Measurements from ENCODE around the gene KCNIP2. TPM values are rescaled to one million over a fixed set of nuclear protein-coding genes. Genes with fewer than 3 reads are reported as not detected.

KCNIP2 gene
- total RNA-seq, 4 donors from 2014 or later, result 1.0 to 3.5 (median 1.4) TPM

DNA sequence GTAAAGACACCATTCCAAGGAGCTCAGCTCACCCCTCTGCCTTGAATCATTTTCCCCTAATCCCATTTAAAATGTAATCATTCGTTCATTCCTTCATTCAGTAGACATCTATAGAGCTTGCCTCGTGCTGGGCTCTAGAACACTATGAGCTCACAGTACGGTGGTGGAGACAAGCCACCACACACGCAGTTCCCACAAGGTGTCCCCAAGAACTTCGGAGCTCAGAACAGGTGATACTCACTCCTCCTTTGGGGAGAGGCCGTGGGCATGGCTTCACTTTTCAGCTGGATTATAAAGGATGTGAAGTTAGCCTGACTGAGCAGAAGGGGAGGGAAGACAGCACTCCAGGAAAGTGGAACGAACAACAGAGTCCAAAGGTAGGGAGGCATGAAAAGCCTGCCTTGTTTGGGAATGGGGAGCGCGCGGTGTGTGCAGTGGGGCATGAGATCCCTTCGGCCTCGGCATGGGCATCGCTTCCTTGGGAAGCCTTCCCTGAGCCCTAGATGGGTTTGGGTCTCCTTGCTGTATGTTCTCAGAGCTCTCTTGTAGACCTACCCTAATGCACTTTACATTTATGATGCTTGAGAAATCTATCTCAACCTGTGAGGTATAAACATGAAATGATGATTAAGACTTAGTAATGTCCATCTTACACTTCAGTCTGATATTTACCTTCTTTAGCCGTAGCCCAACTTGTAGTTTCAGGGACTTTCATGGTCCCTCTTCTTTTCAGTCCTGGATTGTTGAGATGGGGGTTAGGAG is 24.5 kb downstream of the KCNIP2 start:
- Histone ChIP-seq H3K4me3 (replicated peaks in 1 of 3) (peak overlapping the region in 1 of 3 donors; percentile 23), H3K27ac (peak overlapping the region; percentile 61 to 97 (median 86)), H3K4me1 (peaks cover 17 to 22% of the 10 kb centered on the region in 2 donors), H3K36me3 (no peaks in the 10 kb centered on the region), H3K27me3 (no peaks in the 10 kb centered on the region), H3K9me3 (no peaks in the 10 kb centered on the region)
- peak; percentile 43 to 47 for DNase-seq
- TF ChIP-seq CTCF (IDR thresholded peaks at IDR 0.05), result no peak
- TF ChIP-seq POLR2A (IDR thresholded peaks at IDR 0.05), result no peak
- intact Hi-C loops (cut with DNase I), result no loop called here
- 13 to 15% methylated on average over 14 of the region's 14 CpGs for WGBS, 2 donors

GRCh38 chr10:101818119-101818871 is 25.3 kb downstream of the KCNIP2 start, which contains the start of gene OGA:
Gene OGA, minus strand, starts transcription at chr10:101818444. Its CDS starts 422 bp downstream, at chr10:101818022.
- 0% methylated on average over 29 to 47 of the region's 47 CpGs for WGBS, 2 donors
- Histone ChIP-seq H3K36me3 (no peaks in the 10 kb centered on the region), H3K4me1 (peaks cover 22 to 25% of the 10 kb centered on the region in 2 donors), H3K9me3 (no peaks in the 10 kb centered on the region), H3K27me3 (no peaks in the 10 kb centered on the region), H3K4me3 (replicated peaks in 1 of 3) (peak within 1 kb of the TSS; percentile 77 to 92 (median 84)), H3K27ac (peak within 1 kb of the TSS; percentile 65 to 97 (median 86))
- DNase-seq, result peak; percentile 98 to 99
- TF ChIP-seq POLR2A (IDR thresholded peaks at IDR 0.05) (peak; percentile 94 to 98), CTCF (IDR thresholded peaks at IDR 0.05) (peak in 1 of 6 experiments; percentile 18)
- intact Hi-C loops (cut with DNase I), result no loop called here

DNA sequence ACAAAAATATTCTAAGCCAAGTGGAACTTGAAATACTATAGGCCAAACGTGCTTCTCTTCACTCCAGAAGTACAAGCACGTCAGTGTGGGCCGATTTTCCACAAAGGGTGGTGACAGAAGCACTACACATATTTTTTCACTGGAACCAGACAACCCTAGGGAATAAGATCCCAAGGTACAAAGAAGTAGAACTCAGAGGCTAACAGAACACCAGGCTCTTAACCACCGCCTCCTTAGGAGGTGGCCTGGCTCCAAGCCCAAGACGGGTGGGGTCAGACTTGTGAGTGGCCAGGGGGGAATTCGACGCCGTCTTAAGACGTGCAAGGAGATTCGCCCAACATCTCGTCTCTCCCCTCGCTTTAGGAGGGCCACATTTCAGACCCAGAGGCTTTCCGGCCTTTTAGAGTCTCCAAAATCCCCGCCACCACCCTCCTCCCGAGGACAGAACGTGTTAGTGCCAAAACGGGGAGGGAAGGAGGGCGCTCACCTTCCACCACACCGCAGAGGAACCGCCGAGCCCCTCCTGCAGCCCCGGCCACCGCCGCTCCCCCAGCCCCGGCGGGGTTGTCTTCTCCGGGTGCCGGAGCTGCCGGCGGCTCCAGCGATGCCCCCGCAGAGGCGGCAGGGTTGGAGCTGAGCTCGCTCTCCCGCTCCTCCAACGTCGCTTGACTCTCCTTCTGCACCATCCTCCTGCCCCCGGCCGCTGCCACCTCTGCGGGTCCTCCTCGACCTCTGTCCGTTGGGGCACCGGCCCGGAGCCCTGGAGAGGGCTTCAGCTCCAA is 26.1 kb downstream of the KCNIP2 start:
- TF ChIP-seq CTCF (IDR thresholded peaks at IDR 0.05) (no peak), POLR2A (IDR thresholded peaks at IDR 0.05) (peak in 1 of 2 donors; percentile 27)
- Histone ChIP-seq H3K9me3 (no peaks in the 10 kb centered on the region), H3K27me3 (no peaks in the 10 kb centered on the region), H3K36me3 (no peaks in the 10 kb centered on the region), H3K4me3 (replicated peaks in 1 of 3) (peak overlapping the region; percentile 77 to 92 (median 84)), H3K4me1 (peaks cover 22 to 25% of the 10 kb centered on the region in 2 donors), H3K27ac (peak overlapping the region; percentile 65 to 97 (median 86))
- peak; percentile 88 to 90 for DNase-seq
- intact Hi-C loops (cut with DNase I), result no loop called here
- 1% methylated on average over 36 to 39 of the region's 44 CpGs for WGBS, 2 donors

- Histone ChIP-seq H3K4me1 (peaks cover 22 to 25% of the 10 kb centered on the region in 2 donors), H3K9me3 (no peaks in the 10 kb centered on the region), H3K36me3 (no peaks in the 10 kb centered on the region), H3K27me3 (no peaks in the 10 kb centered on the region), H3K4me3 (replicated peaks in 1 of 3) (peak overlapping the region; percentile 77 to 92 (median 84)), H3K27ac (peak overlapping the region in 2 of 3 donors; percentile 86 to 97)
- intact Hi-C loops (cut with DNase I), result no loop called here
- no peak for DNase-seq
- TF ChIP-seq CTCF (IDR thresholded peaks at IDR 0.05) (no peak), POLR2A (IDR thresholded peaks at IDR 0.05) (no peak)
- 0 to 1% methylated on average over 14 of the region's 14 CpGs for WGBS, 2 donors
Observed at GRCh38 chr10:101816913-101817336, 26.7 kb downstream of the KCNIP2 start.
